ENCODE measurements around the gene TTC21A. TPM values are rescaled to one million over a fixed set of nuclear protein-coding genes. Genes with fewer than 3 reads are reported as not detected.

The TTC21A gene
- total RNA-seq, 1 experiment from 2014 or later = 7.7 TPM

DNA sequence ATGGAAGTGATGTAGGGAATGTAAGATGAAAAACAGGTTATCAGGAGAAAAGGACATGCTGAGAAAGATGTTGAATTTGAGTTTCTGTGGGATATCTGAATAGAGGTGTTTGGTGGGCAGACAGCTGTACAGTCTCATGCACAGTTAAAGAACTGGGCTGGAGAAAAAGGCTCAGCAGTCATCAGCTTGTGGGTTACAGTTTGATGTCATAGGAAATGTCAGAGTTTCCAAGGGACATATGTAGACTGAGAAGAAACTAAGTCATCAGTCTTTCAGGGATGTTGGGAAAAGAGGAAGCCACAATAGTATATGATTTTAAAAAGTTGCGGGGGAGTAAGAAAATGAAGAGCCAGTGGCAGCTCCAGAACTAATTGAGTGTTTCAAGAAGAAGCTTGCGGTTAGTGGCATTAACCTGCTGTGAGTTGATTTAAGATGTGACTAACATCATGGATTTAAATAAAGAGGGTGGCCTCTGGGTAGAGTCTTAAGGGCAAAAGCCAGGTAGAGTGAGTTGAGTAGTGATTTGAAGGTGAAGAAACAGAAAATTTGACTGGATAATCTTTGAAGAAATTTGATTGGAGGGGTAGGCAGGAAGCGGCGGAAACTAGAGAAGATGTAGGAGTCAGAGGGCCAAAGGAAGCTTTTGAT, 24.7 kb upstream of the TTC21A start:
- Histone ChIP-seq H3K4me1 (ENCODE audit: control insufficient read depth, insufficient read depth, low read length) (no peaks in the 10 kb centered on the region), H3K9me3 (ENCODE audit: control insufficient read depth, insufficient read depth, low read depth, low read length) (no peaks in the 10 kb centered on the region), H3K36me3 (ENCODE audit: control insufficient read depth, insufficient read depth, low read length) (no peaks in the 10 kb centered on the region; the same call in 1 of the 2 replicates), H3K4me3 (ENCODE audit: low read depth in 2 of 2, low read length in 2 of 2) (no peak overlapping the region), H3K27ac (ENCODE audit: low read length) (no peak overlapping the region), H3K27me3 (ENCODE audit: control insufficient read depth, insufficient read depth, low read length) (no peaks in the 10 kb centered on the region)
- ChIA-PET POLR2A (no interaction called here), CTCF (no interaction called here)
- TF ChIP-seq TCF7L2 (IDR thresholded peaks at IDR 0.05; ENCODE audit: low read depth, low read length) = no peak
- no peak for TF ChIP-seq POLR2AphosphoS5 (IDR thresholded peaks at IDR 0.05; ENCODE audit: low read depth, low read length)
- TF ChIP-seq, protein P1, sequence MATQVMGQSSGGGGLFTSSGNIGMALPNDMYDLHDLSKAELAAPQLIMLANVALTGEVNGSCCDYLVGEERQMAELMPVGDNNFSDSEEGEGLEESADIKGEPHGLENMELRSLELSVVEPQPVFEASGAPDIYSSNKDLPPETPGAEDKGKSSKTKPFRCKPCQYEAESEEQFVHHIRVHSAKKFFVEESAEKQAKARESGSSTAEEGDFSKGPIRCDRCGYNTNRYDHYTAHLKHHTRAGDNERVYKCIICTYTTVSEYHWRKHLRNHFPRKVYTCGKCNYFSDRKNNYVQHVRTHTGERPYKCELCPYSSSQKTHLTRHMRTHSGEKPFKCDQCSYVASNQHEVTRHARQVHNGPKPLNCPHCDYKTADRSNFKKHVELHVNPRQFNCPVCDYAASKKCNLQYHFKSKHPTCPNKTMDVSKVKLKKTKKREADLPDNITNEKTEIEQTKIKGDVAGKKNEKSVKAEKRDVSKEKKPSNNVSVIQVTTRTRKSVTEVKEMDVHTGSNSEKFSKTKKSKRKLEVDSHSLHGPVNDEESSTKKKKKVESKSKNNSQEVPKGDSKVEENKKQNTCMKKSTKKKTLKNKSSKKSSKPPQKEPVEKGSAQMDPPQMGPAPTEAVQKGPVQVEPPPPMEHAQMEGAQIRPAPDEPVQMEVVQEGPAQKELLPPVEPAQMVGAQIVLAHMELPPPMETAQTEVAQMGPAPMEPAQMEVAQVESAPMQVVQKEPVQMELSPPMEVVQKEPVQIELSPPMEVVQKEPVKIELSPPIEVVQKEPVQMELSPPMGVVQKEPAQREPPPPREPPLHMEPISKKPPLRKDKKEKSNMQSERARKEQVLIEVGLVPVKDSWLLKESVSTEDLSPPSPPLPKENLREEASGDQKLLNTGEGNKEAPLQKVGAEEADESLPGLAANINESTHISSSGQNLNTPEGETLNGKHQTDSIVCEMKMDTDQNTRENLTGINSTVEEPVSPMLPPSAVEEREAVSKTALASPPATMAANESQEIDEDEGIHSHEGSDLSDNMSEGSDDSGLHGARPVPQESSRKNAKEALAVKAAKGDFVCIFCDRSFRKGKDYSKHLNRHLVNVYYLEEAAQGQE (IDR thresholded peaks at IDR 0.05; ENCODE audit: insufficient read depth in 1 of 2, low read depth in 2 of 2, low read length in 1 of 2) = no peak
- no peak for TF ChIP-seq CTCF (IDR thresholded peaks at IDR 0.05)
- TF ChIP-seq SIN3A (IDR thresholded peaks at IDR 0.05; ENCODE audit: borderline replicate concordance, insufficient read depth, low read depth, low read length) = no peak
- no TSS peak for BruUV-seq (replicated peaks)
- ATAC-seq (no peak), DNase-seq (ENCODE audit: low read depth, low spot score) (no peak)
- in situ Hi-C loops (cut with HindIII; ENCODE audit: low pct_unique_long_range_greater_than_20kb, low sequenced_read_pairs) (no loop called here), intact Hi-C loops (cut with micrococcal nuclease; ENCODE audit: unreplicated experiment) (no loop called here)

- H3K27me3 ChIP-seq (ENCODE audit: control insufficient read depth, insufficient read depth, low read length) = no peaks in the 10 kb centered on the region
- TF ChIP-seq TCF7L2 (IDR thresholded peaks at IDR 0.05; ENCODE audit: low read depth, low read length) (no peak), POLR2AphosphoS5 (IDR thresholded peaks at IDR 0.05; ENCODE audit: low read depth, low read length) (no peak), SIN3A (IDR thresholded peaks at IDR 0.05; ENCODE audit: borderline replicate concordance, insufficient read depth, low read depth, low read length) (no peak), CTCF (IDR thresholded peaks at IDR 0.05) (no peak)
- TF ChIP-seq, protein P1 (IDR thresholded peaks at IDR 0.05; ENCODE audit: insufficient read depth in 1 of 2, low read depth in 2 of 2, low read length in 1 of 2) = no peak
- no peak overlapping the region for H3K27ac ChIP-seq (ENCODE audit: low read length)
- no TSS peak for BruUV-seq (replicated peaks)
- no peaks in the 10 kb centered on the region for H3K4me1 ChIP-seq (ENCODE audit: control insufficient read depth, insufficient read depth, low read length)
- CTCF ChIA-PET = no interaction called here
- intact Hi-C loops (cut with micrococcal nuclease; ENCODE audit: unreplicated experiment) = no loop called here
- no peaks in the 10 kb centered on the region; the same call in 1 of the 2 replicates for H3K36me3 ChIP-seq (ENCODE audit: control insufficient read depth, insufficient read depth, low read length)
- no peaks in the 10 kb centered on the region for H3K9me3 ChIP-seq (ENCODE audit: control insufficient read depth, insufficient read depth, low read depth, low read length)
- no peak overlapping the region for H3K4me3 ChIP-seq (ENCODE audit: low read depth in 2 of 2, low read length in 2 of 2)
- DNase-seq (ENCODE audit: low read depth, low spot score) (no peak), ATAC-seq (no peak)
- in situ Hi-C loops (cut with HindIII; ENCODE audit: low pct_unique_long_range_greater_than_20kb, low sequenced_read_pairs) = no loop called here
- POLR2A ChIA-PET = no interaction called here
These were observed 21.3 kb upstream of the TTC21A start for GRCh38 chr3:39086144-39086543.

All from Panc1 (cell line).